NCI-H2081 (cell line): ENCODE results near the gene HNRNPH2.

Experiments used
- DNase-seq, 2 experiments: peaks; one replicate each; lab custom pipeline; 2025; lab: John Stamatoyannopoulos, UW

HNRNPH2 gene

GRCh38 chrX:101395789-101396188 lies 12.2 kb upstream of the HNRNPH2 start:
- DNase-seq: no peak

- no peak for DNase-seq
These were observed 10.2 kb upstream of the HNRNPH2 start for GRCh38 chrX:101397779-101398178.

- no peak for DNase-seq
These were observed 9.3 kb upstream of the HNRNPH2 start for GRCh38 chrX:101398694-101399093.

GRCh38 chrX:101399825-101400224 lies 8.2 kb upstream of the HNRNPH2 start:
- no peak for DNase-seq

GRCh38 chrX:101407167-101407747 lies 765 bp upstream of the HNRNPH2 start:
- DNase-seq: no peak

GRCh38 chrX:101408532-101408841 lies 465 bp downstream of the HNRNPH2 start:
- DNase-seq: no peak

- DNase-seq: no peak
These were observed 1.0 kb downstream of the HNRNPH2 start for GRCh38 chrX:101409043-101409442.

- no peak for DNase-seq
These were observed 2.4 kb downstream of the HNRNPH2 start for GRCh38 chrX:101410461-101410860.

- no peak for DNase-seq
These were observed 4.0 kb downstream of the HNRNPH2 start for GRCh38 chrX:101411984-101412383.

- DNase-seq: peak; percentile 57 to 61
These were observed 7.4 kb downstream of the HNRNPH2 start for GRCh38 chrX:101415180-101416145.

- DNase-seq: no peak
These were observed 8.7 kb downstream of the HNRNPH2 start for GRCh38 chrX:101416691-101417090.

GRCh38 chrX:101417190-101417589 lies 9.2 kb downstream of the HNRNPH2 start:
- DNase-seq: no peak

- no peak for DNase-seq
These were observed 10.2 kb downstream of the HNRNPH2 start for GRCh38 chrX:101417981-101418841.

- DNase-seq: no peak
These were observed 11.5 kb downstream of the HNRNPH2 start for GRCh38 chrX:101419489-101419888.

- DNase-seq: no peak
These were observed 19.9 kb downstream of the HNRNPH2 start for GRCh38 chrX:101427954-101428353.

- no peak for DNase-seq
These were observed 21.9 kb downstream of the HNRNPH2 start for GRCh38 chrX:101429934-101430333.

- no peak for DNase-seq
These were observed 22.5 kb downstream of the HNRNPH2 start for GRCh38 chrX:101430457-101431078.

- no peak for DNase-seq
These were observed 34.1 kb downstream of the HNRNPH2 start for GRCh38 chrX:101442085-101442484.

- DNase-seq: no peak
These were observed 41.3 kb downstream of the HNRNPH2 start for GRCh38 chrX:101449279-101449678.

GRCh38 chrX:101450085-101450484 lies 42.1 kb downstream of the HNRNPH2 start:
- no peak for DNase-seq

- no peak for DNase-seq
These were observed 42.9 kb downstream of the HNRNPH2 start for GRCh38 chrX:101450961-101451360.

GRCh38 chrX:101452056-101452455 lies 44.0 kb downstream of the HNRNPH2 start:
- DNase-seq: no peak
